NB4 (cell line): ENCODE data around the gene HTRA3.

Experiments
- DNase-seq: peaks from one replicate; pipeline ENCODE4 v3.0.0; 2010; ENCODE audit warnings: low read depth
- H3K4me3 ChIP-seq: one replicate; pipeline ENCODE4 v1.5.1; 2011; ENCODE audit warnings: mild to moderate bottlenecking, low read depth, low read length, moderate library complexity
- MYC ChIP-seq: IDR thresholded peaks from 2 replicates; pipeline ENCODE4 v1.6.1; 2011; ENCODE audit warnings: low read depth, low read length
- POLR2A ChIP-seq: IDR thresholded peaks from 2 replicates; pipeline ENCODE4 v1.6.1; 2011; ENCODE audit warnings: mild to moderate bottlenecking; ENCODE audit not compliant: insufficient read length; ENCODE audit errors: extremely low read depth
- TF ChIP-seq, protein P1 (sequence below): IDR thresholded peaks from 2 replicates; pipeline ENCODE4 v1.6.1; 2011; ENCODE audit warnings: low read depth, low read length
- TF ChIP-seq, protein P2 (sequence below): IDR thresholded peaks from one replicate; pipeline ENCODE4 v1.5.1; 2012; ENCODE audit warnings: low read depth, low read length

The HTRA3 gene

DNA sequence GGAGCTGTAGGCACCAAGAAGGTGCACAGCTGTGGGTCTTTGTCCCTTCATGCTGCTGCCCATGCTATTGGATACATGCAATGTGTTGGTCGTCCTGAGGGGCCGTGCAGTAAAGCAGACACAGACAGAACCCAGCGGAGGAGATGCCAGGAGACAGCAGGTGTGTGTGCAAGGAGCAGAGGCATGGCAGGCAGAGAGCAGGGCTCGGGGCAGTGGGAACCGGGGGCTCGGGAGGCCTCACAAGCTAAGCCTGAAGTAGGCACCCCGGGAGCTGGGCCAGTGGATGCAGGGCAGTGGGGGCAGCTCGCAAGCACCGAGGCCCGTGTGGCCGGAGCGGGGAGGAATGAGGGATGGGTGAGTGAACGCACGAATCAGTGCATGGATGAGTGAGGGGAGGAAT is 13.2 kb downstream of the HTRA3 start:
- TF ChIP-seq, protein P1, sequence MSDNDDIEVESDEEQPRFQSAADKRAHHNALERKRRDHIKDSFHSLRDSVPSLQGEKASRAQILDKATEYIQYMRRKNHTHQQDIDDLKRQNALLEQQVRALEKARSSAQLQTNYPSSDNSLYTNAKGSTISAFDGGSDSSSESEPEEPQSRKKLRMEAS: no peak
- H3K4me3 ChIP-seq: no peak overlapping the region
- DNase-seq: no peak

DNA sequence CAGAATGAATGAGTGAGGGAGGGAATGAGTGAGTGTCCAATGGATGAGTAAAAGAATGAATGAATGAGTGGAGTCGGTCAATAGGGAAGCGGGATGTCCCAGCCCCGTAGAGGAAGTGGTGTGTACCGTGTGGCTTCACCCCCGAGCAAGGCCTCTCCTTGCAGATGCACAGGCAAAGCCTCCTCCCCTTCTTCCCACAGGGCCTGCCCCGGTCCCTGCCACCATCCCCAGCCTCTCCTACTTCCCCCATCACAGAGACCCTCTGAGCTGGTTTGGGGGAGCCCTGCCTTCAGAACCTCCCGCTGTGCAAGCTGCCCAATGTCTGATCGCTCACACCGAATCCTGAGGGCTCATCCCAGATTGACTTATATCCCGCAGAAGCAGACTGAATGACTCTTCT is 13.6 kb downstream of the HTRA3 start:
- H3K4me3 ChIP-seq: no peak overlapping the region
- TF ChIP-seq MYC: 0 out of 2 replicates have a peak, but pooled peaks have one; percentile 31
- TF ChIP-seq, protein P2, sequence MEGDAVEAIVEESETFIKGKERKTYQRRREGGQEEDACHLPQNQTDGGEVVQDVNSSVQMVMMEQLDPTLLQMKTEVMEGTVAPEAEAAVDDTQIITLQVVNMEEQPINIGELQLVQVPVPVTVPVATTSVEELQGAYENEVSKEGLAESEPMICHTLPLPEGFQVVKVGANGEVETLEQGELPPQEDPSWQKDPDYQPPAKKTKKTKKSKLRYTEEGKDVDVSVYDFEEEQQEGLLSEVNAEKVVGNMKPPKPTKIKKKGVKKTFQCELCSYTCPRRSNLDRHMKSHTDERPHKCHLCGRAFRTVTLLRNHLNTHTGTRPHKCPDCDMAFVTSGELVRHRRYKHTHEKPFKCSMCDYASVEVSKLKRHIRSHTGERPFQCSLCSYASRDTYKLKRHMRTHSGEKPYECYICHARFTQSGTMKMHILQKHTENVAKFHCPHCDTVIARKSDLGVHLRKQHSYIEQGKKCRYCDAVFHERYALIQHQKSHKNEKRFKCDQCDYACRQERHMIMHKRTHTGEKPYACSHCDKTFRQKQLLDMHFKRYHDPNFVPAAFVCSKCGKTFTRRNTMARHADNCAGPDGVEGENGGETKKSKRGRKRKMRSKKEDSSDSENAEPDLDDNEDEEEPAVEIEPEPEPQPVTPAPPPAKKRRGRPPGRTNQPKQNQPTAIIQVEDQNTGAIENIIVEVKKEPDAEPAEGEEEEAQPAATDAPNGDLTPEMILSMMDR: no peak
- TF ChIP-seq, protein P1: 0 out of 2 replicates have a peak, but pooled peaks have one; percentile 28
- no peak for TF ChIP-seq POLR2A
- DNase-seq: peak; percentile 84

DNA sequence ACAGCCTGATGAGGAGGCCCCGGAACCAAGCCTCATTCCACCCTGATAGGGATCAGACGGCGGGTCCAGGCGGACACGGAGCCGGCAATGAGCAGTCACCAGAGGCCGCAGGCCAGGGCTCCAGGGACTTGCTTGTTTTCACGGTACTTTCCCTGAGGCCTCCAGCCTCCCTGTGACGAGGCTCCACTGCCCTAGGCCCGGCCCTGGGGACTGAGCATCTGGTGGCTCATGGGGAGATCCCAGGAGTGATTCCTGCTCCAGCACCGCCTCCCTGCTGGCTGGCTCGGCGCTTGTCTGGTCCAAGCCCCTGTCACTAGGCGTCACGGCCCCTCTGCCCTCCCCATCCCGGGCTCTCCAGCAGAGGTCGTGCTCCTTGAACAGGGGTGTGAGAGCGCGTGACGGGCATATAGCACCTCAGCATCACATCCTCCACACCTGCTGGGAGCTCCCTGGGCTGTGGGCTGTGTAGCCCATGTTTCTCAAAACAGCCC is 14.1 kb downstream of the HTRA3 start:
- H3K4me3 ChIP-seq: no peak overlapping the region
- TF ChIP-seq POLR2A (no peak), MYC (no peak)
- TF ChIP-seq, protein P1: no peak
- TF ChIP-seq, protein P2: no peak
- no peak for DNase-seq

DNA sequence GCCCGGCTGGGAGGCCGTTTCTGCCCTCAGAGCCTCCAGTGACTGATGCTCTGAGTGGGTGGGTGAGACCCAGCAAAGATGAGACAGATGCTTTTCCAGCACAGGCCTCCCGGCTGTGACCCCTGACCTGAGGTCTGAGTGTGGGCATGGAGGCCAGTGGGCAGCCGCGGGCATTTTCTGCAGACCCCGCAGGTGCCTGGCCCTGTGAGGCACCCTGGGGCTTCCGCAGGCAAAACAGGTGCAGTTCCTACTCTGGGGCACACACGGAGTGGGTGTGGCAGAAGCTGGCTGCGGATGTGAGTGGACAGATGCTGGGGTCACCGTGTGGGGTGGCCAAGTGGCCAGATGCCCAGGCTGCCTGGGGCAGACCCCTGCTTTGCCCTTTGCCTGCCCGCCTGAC is 14.8 kb downstream of the HTRA3 start:
- TF ChIP-seq, protein P1: no peak
- TF ChIP-seq MYC (no peak), POLR2A (no peak)
- TF ChIP-seq, protein P2: no peak
- no peak for DNase-seq
- no peak overlapping the region for H3K4me3 ChIP-seq

DNA sequence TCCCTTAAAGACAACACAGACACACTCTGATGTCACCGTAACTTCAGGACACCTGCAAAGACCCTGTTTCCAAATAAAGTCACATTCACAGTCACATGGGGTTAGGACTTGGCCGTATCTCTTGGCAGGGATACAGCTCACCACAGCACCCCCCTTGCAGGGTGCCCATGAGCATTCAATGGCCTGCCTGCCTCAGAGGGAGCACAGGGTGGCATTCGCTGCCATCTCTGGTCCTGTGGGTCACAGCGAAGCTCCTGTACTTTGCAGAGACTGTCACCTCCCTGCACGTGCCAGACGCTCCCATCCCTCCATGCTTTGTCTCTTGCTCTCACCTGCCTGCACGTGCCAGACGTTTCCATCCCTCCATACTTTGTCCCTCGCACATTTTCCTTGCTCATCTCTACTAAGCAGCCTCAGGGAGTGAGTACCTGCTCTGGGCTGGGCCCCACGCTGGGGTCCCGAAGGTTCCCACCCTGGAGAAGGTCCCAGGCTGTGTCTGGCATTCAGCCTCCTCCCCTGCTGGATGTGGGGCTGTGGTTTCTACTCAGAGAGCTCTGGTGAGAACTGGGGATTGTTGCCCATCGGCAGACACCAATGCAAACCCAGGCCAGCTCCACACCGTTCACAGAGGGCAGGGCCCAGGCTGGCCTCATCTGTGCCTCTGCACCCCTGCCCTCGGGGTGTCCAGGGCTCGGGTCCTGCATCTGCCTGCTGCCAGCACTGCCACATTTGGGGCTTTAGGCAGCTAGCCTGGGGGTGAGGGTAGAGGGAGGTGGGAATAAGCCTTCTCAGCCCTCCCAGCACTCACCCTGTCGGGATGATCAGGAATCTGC is 15.8 kb downstream of the HTRA3 start:
- TF ChIP-seq, protein P2: no peak
- TF ChIP-seq, protein P1: no peak
- TF ChIP-seq POLR2A (no peak), MYC (no peak)
- no peak for DNase-seq
- no peak overlapping the region for H3K4me3 ChIP-seq
